Endothelial cell of umbilical vein (primary cell): ENCODE results near the gene RPS25. TPM values are rescaled to one million over a fixed set of nuclear protein-coding genes. Genes with fewer than 3 reads are reported as not detected.

Experiments used
- microRNA-seq: library from miRNA; unstranded; fragments of <30 nt; microRNA quantifications from one replicate; pipeline ENCODE4 v1.2.0, GENCODE V29; 2021; ENCODE audit warnings: borderline number of aligned reads, borderline replicate concordance
- polyA plus RNA-seq, 4 experiments: library from polyadenylated mRNA; depleted of rRNA in 3 of 4; stranded (reverse) in 3 of 4; unstranded in 1 of 4; fragments of >200 nt; gene quantifications; 2 replicates each; pipeline versions ENCODE4 v1.2.1 to v1.2.3, GENCODE V29; 2011 to 2012; ENCODE audit warnings: missing spikeins in 1 of 4
- small RNA-seq: library from RNA; depleted of rRNA; stranded (forward); fragments of <200 nt; gene quantifications from one replicate; pipeline ENCODE3, GENCODE V24; 2012; ENCODE audit warnings: low replicate concordance, low read depth; ENCODE audit not compliant: insufficient read depth, insufficient read length
- total RNA-seq: library from RNA; stranded (reverse); gene quantifications from 2 replicates; pipeline ENCODE4 v1.2.3, GENCODE V29; 2021

The RPS25 gene
- total and polyA plus RNA-seq, 2 donors (not counting 3 experiments of a cell fraction or from before 2014, with no cell fraction given): 887 to 992 TPM

Small RNA genes lying within 50 kb of the gene (microRNA-seq; reads per million reads assigned to microRNA genes)
- gene MIR3656: not detected

Small RNA genes lying within 50 kb of the gene (small RNA-seq; reads per million reads assigned to genes)
- gene AP003392.2 (not detected), gene RF00017 (not detected), gene RF00019 (not detected)

Other genes starting within 250 kb of the RPS25 start
- 132 and 138 TPM in 2 replicates for gene DDX6, start 227.2 kb downstream of the RPS25 start, total RNA-seq
- gene DDX6, start 227.2 kb downstream of the RPS25 start, polyA plus RNA-seq: 13.2 and 19.1 TPM in 2 replicates
- not detected in 2 replicates for gene CXCR5, start 134.5 kb downstream of the RPS25 start, total RNA-seq
- gene CXCR5, start 134.5 kb downstream of the RPS25 start, polyA plus RNA-seq: not detected in 2 replicates
- gene BCL9L, start 92.4 kb downstream of the RPS25 start, total RNA-seq: 44.7 and 48.8 TPM in 2 replicates
- gene BCL9L, start 92.4 kb downstream of the RPS25 start, polyA plus RNA-seq: 7.3 and 10.2 TPM in 2 replicates
- gene UPK2, start 62.0 kb downstream of the RPS25 start, total RNA-seq: not detected in 2 replicates
- gene UPK2, start 62.0 kb downstream of the RPS25 start, polyA plus RNA-seq: 0.11 and 0.13 TPM in 2 replicates
- gene FOXR1, start 46.6 kb downstream of the RPS25 start, total RNA-seq: not detected in 2 replicates
- gene FOXR1, start 46.6 kb downstream of the RPS25 start, polyA plus RNA-seq: not detected in 2 replicates
- 39.0 and 41.8 TPM in 2 replicates for gene CENATAC, start 20.2 kb downstream of the RPS25 start, total RNA-seq
- gene CENATAC, start 20.2 kb downstream of the RPS25 start, polyA plus RNA-seq: 14.2 and 14.6 TPM in 2 replicates
- 64.2 and 79.3 TPM in 2 replicates for gene TRAPPC4, start 423 bp upstream of the RPS25 start, total RNA-seq
- 180 and 224 TPM in 2 replicates for gene TRAPPC4, start 423 bp upstream of the RPS25 start, polyA plus RNA-seq
- 19.9 and 21.5 TPM in 2 replicates for gene SLC37A4, start 12.5 kb upstream of the RPS25 start, total RNA-seq
- 36.5 and 41.9 TPM in 2 replicates for gene SLC37A4, start 12.5 kb upstream of the RPS25 start, polyA plus RNA-seq
- 286 and 302 TPM in 2 replicates for gene HYOU1, start 38.9 kb upstream of the RPS25 start, total RNA-seq
- 318 and 355 TPM in 2 replicates for gene HYOU1, start 38.9 kb upstream of the RPS25 start, polyA plus RNA-seq
- gene VPS11, start 49.5 kb upstream of the RPS25 start, total RNA-seq: 27.0 and 31.0 TPM in 2 replicates
- 25.4 and 26.4 TPM in 2 replicates for gene VPS11, start 49.5 kb upstream of the RPS25 start, polyA plus RNA-seq
- gene HMBS, start 66.5 kb upstream of the RPS25 start, total RNA-seq: 13.5 and 16.1 TPM in 2 replicates
- gene HMBS, start 66.5 kb upstream of the RPS25 start, polyA plus RNA-seq: 23.9 and 24.8 TPM in 2 replicates
- gene DPAGT1, start 83.5 kb upstream of the RPS25 start, total RNA-seq: 48.4 and 62.0 TPM in 2 replicates
- gene DPAGT1, start 83.5 kb upstream of the RPS25 start, polyA plus RNA-seq: 203 and 212 TPM in 2 replicates
- 10.4 and 10.5 TPM in 2 replicates for gene C2CD2L, start 89.0 kb upstream of the RPS25 start, total RNA-seq
- 9.1 and 10.2 TPM in 2 replicates for gene C2CD2L, start 89.0 kb upstream of the RPS25 start, polyA plus RNA-seq
- 32.6 and 33.4 TPM in 2 replicates for gene HINFP, start 103.2 kb upstream of the RPS25 start, total RNA-seq
- 30.8 and 34.6 TPM in 2 replicates for gene HINFP, start 103.2 kb upstream of the RPS25 start, polyA plus RNA-seq
- gene ABCG4, start 130.7 kb upstream of the RPS25 start, total RNA-seq: 0.67 and 1.7 TPM in 2 replicates
- 1.0 TPM in 2 replicates for gene ABCG4, start 130.7 kb upstream of the RPS25 start, polyA plus RNA-seq
- 14.6 and 15.1 TPM in 2 replicates for gene NLRX1, start 150.4 kb upstream of the RPS25 start, total RNA-seq
- 15.5 and 18.3 TPM in 2 replicates for gene NLRX1, start 150.4 kb upstream of the RPS25 start, polyA plus RNA-seq
- gene NHERF4, start 167.1 kb upstream of the RPS25 start, total RNA-seq: not detected in 2 replicates
- gene NHERF4, start 167.1 kb upstream of the RPS25 start, polyA plus RNA-seq: not detected in 2 replicates
- 40.1 and 41.5 TPM in 2 replicates for gene CBL, start 188.0 kb upstream of the RPS25 start, total RNA-seq
- gene CBL, start 188.0 kb upstream of the RPS25 start, polyA plus RNA-seq: 12.5 and 15.5 TPM in 2 replicates